Astrocyte of the spinal cord (primary cell): ENCODE results near the gene JMJD1C.

Source experiments
- DNase-seq: peaks from one replicate; pipeline ENCODE4 v3.0.0; 2011; ENCODE audit warnings: low read depth, low spot score
- H3K4me3 ChIP-seq: 2 replicates; pipeline ENCODE4 v1.5.1; 2011; ENCODE audit warnings: low read depth, mild to moderate bottlenecking, low read length, moderate library complexity
- in situ Hi-C: cut with HindIII; loops from 2 replicates; pipeline ENCODE4 v1.10.0; 2017; ENCODE audit warnings: low sequenced_read_pairs
- TF ChIP-seq, protein P1 (sequence below): IDR thresholded peaks from 2 replicates; pipeline ENCODE4 v1.5.1; 2012; ENCODE audit warnings: low read depth, mild to moderate bottlenecking, low read length, inconsistent platforms

The JMJD1C gene

DNA sequence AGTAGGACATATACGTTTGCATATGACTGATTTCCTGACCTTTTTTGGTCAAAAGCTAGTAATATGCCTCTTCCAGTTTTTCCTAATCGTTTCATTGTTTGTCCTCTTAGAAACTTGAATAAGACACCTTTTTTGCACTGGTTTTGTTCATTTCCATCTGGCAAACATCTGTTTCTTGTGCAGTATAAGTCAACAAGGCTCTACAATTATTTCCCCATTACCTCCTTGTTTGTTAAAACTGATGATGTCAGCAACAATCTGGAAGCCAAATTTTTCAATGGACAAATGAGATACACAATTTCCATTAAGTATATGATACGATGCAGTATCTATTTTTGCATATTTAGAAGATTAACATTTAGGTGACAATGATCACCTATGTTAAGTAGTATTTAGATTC is 183.8 kb downstream of the JMJD1C start:
- no peak for DNase-seq
- H3K4me3 ChIP-seq: no peak overlapping the region
- in situ Hi-C loops: no loop called here
- TF ChIP-seq, protein P1, sequence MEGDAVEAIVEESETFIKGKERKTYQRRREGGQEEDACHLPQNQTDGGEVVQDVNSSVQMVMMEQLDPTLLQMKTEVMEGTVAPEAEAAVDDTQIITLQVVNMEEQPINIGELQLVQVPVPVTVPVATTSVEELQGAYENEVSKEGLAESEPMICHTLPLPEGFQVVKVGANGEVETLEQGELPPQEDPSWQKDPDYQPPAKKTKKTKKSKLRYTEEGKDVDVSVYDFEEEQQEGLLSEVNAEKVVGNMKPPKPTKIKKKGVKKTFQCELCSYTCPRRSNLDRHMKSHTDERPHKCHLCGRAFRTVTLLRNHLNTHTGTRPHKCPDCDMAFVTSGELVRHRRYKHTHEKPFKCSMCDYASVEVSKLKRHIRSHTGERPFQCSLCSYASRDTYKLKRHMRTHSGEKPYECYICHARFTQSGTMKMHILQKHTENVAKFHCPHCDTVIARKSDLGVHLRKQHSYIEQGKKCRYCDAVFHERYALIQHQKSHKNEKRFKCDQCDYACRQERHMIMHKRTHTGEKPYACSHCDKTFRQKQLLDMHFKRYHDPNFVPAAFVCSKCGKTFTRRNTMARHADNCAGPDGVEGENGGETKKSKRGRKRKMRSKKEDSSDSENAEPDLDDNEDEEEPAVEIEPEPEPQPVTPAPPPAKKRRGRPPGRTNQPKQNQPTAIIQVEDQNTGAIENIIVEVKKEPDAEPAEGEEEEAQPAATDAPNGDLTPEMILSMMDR: no peak

DNA sequence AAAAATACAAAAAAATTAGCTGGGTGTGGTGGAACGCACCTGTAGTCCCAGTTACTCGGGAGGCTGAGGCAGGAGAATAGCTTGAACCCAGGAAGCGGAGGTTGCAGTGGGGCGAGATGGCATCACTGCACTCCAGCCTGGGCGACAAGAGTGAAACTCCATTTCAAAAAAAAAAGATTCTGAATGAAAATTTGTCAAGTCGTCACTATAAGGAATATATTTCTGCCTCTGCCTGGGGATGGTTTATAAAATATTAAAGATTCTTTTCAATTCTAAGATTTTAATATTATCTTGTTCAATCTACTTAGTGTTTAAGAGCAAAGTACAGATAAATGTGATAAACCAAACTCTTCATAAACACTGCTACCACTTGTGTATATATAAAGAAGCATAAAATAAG is 185.4 kb downstream of the JMJD1C start:
- TF ChIP-seq, protein P1: no peak
- no peak overlapping the region for H3K4me3 ChIP-seq
- no peak for DNase-seq
- in situ Hi-C loops: no loop called here

DNA sequence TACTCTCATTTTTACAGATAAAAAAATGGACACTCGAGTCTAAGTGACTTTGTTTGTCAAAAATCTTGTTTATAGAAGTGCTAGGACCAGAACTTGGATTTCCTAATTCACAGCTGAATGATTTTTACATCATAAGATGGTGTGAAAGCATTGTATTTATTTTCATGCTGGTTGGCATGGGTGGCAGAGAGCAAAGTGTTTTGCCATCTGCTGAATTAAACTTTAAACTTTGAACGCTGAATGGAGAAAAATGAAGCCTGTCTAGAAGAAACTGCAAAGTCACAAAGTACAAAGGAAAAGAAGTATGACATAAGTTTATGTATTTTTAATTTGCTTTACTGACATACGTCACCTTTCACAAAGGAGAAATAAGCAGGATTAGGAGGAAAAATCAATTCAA is 190.7 kb downstream of the JMJD1C start:
- TF ChIP-seq, protein P1: no peak
- in situ Hi-C loops: no loop called here
- H3K4me3 ChIP-seq: no peak overlapping the region
- no peak for DNase-seq

DNA sequence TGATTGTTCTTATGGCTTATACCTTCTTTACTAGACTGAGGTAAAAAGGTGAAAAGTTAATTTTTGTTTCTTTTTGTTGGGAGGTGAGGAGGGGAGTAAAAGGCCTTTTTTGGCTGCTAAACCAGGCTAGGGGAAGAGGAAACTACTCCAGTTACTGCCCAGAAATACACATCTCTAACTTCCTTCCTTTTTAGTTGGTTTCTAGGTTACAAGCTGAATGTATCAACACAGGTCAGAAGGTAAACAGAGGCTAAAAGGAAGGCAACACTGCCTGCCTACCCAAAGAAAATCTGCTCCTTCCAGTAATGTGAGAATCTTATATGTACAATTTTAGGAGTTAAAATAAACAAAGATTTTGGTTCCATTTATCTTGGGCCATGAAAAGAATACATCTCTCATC is 192.2 kb downstream of the JMJD1C start:
- in situ Hi-C loops: no loop called here
- H3K4me3 ChIP-seq: no peak overlapping the region
- TF ChIP-seq, protein P1: no peak
- no peak for DNase-seq

DNA sequence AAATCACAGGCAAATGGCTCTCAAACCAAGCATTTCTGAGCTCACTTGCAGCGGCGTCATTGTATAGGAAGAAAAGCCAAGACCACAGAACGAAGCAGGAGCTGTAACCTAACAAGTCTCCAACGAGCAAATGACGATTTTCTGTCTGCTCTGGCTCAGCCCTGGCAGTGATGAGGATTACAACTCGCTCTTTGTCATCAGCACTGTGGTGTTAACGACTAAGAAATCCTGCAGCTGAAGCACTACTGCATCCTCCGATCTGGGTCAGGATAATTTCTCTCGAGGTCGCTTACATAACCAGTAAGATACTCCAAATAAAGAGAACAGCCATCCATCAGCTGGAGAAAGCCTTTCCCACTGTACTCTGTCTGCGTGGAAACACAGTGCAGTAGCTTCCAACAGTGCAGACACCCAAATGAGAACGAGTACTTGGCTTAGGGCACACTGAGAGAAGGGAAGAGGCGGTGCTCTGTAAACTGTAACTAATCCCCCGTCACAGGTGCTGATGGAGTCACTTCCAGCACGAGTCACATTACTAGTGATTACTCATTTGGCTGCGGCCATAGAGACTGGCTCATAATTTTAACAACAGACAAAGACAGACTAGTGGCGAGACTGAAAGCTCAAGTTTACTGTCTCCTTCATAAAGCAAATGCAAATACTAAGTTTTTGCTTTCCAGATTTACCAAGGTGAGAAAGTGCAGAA is 196.8 kb downstream of the JMJD1C start:
- DNase-seq: peak; percentile 97

DNA sequence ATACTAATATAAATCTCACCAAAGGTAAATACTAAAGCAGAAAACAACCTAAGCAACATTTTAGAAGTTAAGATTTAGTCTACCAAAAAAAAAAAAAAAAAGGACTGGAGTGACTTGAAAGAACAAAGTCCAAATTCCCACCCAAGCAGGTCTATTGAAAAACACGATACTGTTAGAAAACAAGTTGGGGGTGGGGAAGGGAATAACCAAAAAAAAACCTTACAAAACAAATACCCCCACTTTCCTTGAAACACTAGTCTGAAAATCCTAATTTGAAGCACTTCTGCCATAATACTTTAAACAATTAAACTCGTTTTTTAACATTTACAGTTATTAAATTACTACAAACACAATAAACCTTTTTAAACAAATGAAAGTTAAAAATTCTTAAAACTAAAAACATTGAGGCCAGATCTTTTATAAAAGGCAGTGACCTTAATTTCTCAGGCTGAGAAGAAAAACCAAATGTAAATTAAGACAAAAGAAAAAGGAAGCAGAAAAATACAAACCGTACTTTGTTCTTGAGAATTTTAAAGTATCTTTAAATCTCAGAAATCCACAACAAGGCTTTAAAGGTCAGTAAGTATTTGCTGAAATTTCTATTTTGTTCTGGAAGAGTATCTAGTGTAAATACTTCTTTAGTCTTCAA is 197.5 kb downstream of the JMJD1C start:
- in situ Hi-C loops: no loop called here
- TF ChIP-seq, protein P1: no peak
- peak overlapping the region; percentile 79 for H3K4me3 ChIP-seq
- DNase-seq: peak; percentile 64

More for the DNA sequence above, 196.8 kb downstream of the JMJD1C start:
- peak overlapping the region; percentile 79 for H3K4me3 ChIP-seq
- in situ Hi-C loops: no loop called here
- TF ChIP-seq, protein P1: peak; percentile 37
